ENCODE measurements around the gene WNT16.

DNA sequence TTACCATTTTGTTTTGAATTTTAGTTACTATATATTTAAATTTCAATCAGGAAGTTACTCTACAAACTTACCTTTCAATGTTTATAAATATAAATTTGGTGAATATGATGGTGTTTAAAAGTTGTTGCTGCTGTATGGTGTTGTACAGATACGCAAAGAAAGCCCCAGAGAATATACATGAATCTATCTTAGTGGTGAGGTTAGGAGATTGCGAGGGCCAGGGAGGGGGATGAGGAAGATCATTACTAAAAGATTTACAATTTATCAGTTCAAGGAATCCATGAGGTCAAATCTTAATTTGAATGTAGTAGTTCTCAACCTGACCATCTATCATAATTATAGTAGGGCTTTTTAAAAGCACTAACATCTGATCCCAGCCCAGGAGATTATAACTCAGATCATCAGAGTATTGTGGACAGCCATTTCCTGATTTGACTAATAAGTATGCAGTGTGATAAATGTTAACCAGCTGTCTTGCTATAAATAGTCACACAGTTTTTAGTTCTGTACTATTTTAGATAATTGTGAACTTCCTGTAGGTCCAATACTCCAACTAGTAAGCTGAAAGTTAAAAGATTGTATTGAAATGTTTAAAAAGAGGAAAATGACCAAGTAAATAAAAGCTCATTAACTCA lies 43.7 kb downstream of the WNT16 start:
- no peak for TF ChIP-seq EP300 (IDR thresholded peaks at IDR 0.05; ENCODE audit: borderline replicate concordance)
- TF ChIP-seq, protein P1, sequence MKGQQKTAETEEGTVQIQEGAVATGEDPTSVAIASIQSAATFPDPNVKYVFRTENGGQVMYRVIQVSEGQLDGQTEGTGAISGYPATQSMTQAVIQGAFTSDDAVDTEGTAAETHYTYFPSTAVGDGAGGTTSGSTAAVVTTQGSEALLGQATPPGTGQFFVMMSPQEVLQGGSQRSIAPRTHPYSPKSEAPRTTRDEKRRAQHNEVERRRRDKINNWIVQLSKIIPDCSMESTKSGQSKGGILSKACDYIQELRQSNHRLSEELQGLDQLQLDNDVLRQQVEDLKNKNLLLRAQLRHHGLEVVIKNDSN (IDR thresholded peaks at IDR 0.05): no peak
- no peak for TF ChIP-seq RAD21 (IDR thresholded peaks at IDR 0.05; ENCODE audit: low read depth)
- TF ChIP-seq, protein P2, sequence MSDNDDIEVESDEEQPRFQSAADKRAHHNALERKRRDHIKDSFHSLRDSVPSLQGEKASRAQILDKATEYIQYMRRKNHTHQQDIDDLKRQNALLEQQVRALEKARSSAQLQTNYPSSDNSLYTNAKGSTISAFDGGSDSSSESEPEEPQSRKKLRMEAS (IDR thresholded peaks at IDR 0.05): no peak
- TF ChIP-seq EGR1 (IDR thresholded peaks at IDR 0.05): no peak
- no peak for TF ChIP-seq CEBPB (IDR thresholded peaks at IDR 0.05)
- no peak for TF ChIP-seq CREB1 (IDR thresholded peaks at IDR 0.05; ENCODE audit: low read depth)

Data from Ishikawa (cell line).